22Rv1 (cell line): Measurements from ENCODE around the gene ATP5MC3.

Source experiments
- H3K27ac ChIP-seq: fragments of 450-650 bp; 2 replicates; pipeline ENCODE4 v1.5.1; 2017
- CTCF ChIP-seq: fragments of 450-650 bp; IDR thresholded peaks from 2 replicates; pipeline ENCODE4 v1.5.1; 2017; ENCODE audit warnings: mild to moderate bottlenecking
- ZFX ChIP-seq: fragments of 450-650 bp; IDR thresholded peaks from 2 replicates; pipeline ENCODE4 v1.6.1; 2017; ENCODE audit warnings: antibody characterized with exemption, borderline replicate concordance

Gene ATP5MC3

GRCh38 chr2:175156534-175156933, 25.0 kb downstream of the ATP5MC3 start:
- no peak overlapping the region for H3K27ac ChIP-seq
- TF ChIP-seq CTCF (no peak), ZFX (no peak)

- H3K27ac ChIP-seq: no peak overlapping the region
- TF ChIP-seq CTCF: no peak
- TF ChIP-seq ZFX: no peak
These were observed 26.8 kb downstream of the ATP5MC3 start for GRCh38 chr2:175154661-175155082.

- TF ChIP-seq ZFX: no peak
- TF ChIP-seq CTCF: no peak
- H3K27ac ChIP-seq: no peak overlapping the region
These were observed 29.3 kb downstream of the ATP5MC3 start for GRCh38 chr2:175152242-175152641.

GRCh38 chr2:175151791-175152190, 29.7 kb downstream of the ATP5MC3 start:
- H3K27ac ChIP-seq: no peak overlapping the region
- no peak for TF ChIP-seq ZFX
- TF ChIP-seq CTCF: no peak

GRCh38 chr2:175147186-175147585, 34.3 kb downstream of the ATP5MC3 start:
- no peak for TF ChIP-seq ZFX
- no peak for TF ChIP-seq CTCF
- no peak overlapping the region for H3K27ac ChIP-seq

GRCh38 chr2:175143678-175144077, 37.8 kb downstream of the ATP5MC3 start:
- no peak for TF ChIP-seq ZFX
- TF ChIP-seq CTCF: no peak
- H3K27ac ChIP-seq: no peak overlapping the region

- H3K27ac ChIP-seq: no peak overlapping the region
- no peak for TF ChIP-seq ZFX
- no peak for TF ChIP-seq CTCF
These were observed 38.3 kb downstream of the ATP5MC3 start for GRCh38 chr2:175143191-175143590.
